H54 (cell line): ENCODE results near the gene STARD10.

Experiments used
- DNase-seq: peaks from one replicate; pipeline ENCODE4 v3.0.0; 2011; ENCODE audit warnings: low spot score, mixed read lengths; ENCODE audit not compliant: insufficient read length
- FAIRE-seq: peaks from 3 replicates; lab custom pipeline; 2011; peaks lifted over from hg19 to GRCh38; lab: Jason Lieb, UNC
- POLR2A ChIP-seq: IDR thresholded peaks from 2 replicates; pipeline ENCODE4 v1.6.1; 2011; ENCODE audit warnings: low read depth, mild to moderate bottlenecking, low read length

The STARD10 gene

DNA sequence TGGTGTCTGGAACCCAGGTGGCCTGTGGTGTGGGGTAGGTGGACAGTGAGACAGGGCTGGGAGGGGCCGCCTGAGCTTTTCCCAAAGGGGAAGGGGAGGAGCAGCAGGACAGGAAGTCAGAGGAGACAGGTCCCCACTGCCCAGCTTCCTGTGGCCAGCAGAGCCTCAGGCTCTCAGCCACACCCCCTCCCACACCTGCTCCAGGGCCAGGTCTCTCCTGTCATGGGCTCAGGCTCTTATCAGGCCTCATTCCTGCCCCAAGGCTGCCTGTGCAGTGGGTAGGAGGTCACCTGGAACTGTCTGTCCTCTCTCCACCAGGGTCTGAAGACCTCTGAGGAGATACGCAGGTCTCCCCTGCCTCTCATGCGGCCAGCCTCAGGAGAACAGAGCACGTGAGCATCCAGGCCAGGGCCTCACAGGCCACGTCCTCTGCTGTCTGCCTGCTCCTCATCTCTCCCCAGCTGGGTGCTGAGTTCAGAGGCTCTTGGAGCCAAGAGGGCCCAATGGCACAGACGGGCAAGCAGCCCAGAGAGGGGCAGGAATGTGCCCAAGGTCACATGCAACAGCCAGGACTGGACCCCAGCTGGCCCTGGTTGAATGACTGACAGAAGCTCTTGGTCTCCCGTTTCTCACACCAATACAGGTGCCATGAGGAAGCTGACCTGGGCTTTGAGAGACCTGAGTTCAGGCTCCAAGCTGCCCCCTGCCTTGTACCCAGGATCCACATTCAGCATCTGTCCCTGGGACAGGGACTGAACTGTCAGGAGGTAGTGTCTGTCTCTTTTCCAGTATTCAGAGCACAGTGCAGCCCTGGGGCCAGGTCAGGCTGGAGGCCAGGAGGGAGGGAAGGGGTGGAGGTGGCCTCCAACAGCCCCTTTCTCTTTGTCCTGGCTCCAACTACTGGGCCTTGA, 16.7 kb downstream of the STARD10 start:
- DNase-seq (no peak), FAIRE-seq (no peak)
- TF ChIP-seq POLR2A, result no peak

GRCh38 chr11:72776117-72776843, 17.6 kb downstream of the STARD10 start:
- no peak for DNase-seq
- no peak for FAIRE-seq
- no peak for TF ChIP-seq POLR2A

DNA sequence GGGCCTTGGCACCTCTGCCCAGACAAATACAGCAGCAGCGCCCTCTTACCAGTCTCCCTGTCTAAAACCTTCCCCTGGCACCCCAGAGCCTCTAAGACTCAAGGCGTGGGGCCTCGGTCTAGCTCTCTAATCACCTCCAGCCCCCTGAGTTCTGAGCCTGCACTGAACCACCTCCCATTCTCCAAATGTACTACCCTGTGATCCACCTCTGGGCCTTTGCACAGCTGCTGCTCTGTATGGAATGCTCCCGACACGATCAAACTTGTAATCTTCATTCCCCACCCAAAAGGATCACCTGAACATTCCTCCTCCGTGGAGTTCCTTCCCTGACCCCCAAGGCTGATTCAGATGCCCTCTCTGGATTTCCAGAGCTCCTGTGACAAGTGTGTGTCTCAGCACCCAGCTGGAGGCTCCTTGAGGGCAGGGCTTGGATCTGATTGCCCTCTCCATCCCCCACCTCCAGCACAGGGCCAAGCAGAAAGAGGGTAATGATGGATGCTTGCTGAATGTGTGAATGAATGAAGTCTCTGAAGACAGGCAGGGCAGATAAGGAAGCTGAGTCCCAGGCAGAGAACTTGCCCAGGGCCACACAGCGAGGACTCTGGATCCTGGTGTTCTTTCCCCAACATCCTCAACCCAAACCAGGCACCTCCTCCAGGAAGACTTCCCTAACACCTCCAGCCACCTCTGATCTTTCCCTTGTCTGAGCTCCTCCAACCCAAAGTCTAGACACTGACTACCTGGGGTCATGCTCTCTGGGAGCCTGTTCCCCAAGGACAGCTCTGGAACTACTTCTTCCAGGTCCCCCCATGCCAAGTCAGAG, 18.3 kb downstream of the STARD10 start:
- FAIRE-seq (no peak), DNase-seq (no peak)
- no peak for TF ChIP-seq POLR2A

DNA sequence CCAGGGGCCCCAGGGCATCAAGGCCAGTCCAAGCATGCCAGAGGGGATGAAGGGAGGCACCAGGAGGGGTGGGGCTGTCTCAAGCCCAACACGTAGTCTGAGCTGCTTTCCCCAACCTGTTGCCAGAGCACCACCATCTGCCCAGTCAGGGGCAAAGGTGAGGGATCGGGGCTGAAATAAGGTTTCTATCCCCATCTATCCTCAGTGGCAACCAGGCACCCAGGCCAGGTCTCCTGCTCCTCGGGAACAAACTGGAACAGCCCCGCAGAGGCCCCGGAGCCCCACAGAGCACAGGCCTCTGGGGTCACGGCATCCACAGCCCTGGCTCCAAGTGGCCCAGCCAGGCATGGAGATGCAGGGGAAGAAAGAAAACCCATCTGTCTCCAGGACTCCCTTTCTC, 19.3 kb downstream of the STARD10 start:
- no peak for DNase-seq

DNA sequence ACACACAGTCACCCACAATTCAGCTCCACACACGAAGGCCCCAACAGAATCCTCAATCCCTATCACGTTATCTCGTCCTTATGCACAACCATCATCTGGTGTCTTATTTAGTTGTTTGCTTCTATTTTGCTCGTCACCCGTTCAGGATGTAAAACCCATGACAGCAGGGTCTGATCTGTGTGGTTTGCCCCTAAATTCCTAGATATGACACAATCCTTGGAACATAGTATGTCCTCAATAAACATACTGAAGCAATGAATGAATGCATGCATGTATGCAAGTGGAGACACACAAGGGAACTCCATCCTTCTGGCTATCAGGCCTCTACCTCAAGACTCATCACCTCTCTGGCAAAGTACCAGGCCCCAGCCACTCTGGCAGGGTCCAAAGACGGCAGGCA, 20.2 kb downstream of the STARD10 start:
- no peak for FAIRE-seq
- no peak for DNase-seq
- no peak for TF ChIP-seq POLR2A

More for the DNA sequence above, 19.3 kb downstream of the STARD10 start:
- no peak for FAIRE-seq
- no peak for TF ChIP-seq POLR2A

- DNase-seq (peak; percentile 96), FAIRE-seq (peak; percentile 20)
- no peak for TF ChIP-seq POLR2A
Measured at GRCh38 chr11:72773291-72773690, 20.6 kb downstream of the STARD10 start.

- DNase-seq (no peak), FAIRE-seq (no peak)
- TF ChIP-seq POLR2A, result no peak
Measured at GRCh38 chr11:72772059-72772458, 21.8 kb downstream of the STARD10 start.

DNA sequence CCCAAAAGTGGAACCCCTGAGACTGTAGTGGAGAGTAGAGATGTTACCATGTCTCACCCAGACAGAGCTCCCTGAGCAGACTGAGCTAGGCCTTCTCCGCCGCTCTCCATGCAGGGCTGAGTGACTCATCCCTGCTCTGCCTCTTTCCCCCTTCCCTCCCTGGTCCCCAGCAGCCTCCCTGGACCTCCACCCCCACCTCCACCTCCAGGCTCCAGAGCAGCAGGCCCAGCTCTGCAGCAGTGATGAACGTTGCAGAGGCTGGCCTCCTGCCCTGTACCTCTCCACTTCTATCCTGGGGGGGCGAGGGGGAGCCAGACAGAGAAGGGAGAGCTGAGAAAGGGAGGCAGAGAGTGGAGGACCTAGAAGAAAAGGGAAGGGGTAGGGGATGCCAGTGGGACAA, 22.3 kb downstream of the STARD10 start:
- TF ChIP-seq POLR2A, result no peak
- peak; percentile 72 for DNase-seq

DNA sequence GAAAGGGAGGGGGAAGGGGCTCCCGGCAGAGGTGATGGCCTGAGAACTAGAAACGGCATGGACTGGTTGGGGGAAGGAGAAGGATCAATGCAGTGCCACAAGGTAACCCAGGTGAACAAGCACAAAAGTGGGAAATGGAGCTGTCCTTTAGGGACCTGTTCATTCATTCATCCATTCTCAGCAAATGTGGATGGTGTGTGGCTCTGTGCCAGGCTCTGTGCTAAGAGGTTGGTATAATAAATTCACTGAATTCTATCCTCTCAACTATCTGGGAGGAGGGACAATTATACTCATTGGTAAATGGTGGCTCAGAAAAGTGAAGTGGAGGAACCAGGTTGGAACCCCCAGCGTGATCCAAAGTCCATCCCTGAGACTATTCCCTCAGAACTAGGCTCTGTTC, 23.0 kb downstream of the STARD10 start:
- TF ChIP-seq POLR2A, result no peak
- DNase-seq (no peak), FAIRE-seq (no peak)

More for the DNA sequence above, 22.3 kb downstream of the STARD10 start:
- FAIRE-seq, result peak; percentile 53

DNA sequence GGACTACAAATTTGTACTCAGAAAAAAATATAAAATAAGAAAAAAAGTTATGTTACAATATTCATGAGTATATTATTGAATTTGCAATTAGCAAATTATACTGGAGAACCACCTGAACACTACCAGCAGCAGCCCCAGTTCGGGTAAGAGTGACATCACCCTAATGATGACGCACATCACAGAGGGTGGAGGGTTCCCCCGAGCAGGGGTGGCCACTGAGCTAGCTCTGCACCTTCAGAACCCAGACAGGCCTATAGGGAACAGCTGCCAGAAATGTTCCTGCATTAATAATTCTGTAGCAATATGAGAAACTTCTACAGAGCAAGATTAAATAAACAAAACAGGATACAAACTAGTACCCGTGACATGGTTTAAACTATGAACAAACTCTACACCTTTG, 24.2 kb downstream of the STARD10 start:
- no peak for TF ChIP-seq POLR2A
- DNase-seq (no peak), FAIRE-seq (no peak)

- no peak for TF ChIP-seq POLR2A
- FAIRE-seq (no peak), DNase-seq (no peak)
Measured at GRCh38 chr11:72768581-72768980, 25.3 kb downstream of the STARD10 start.

GRCh38 chr11:72767203-72768062, 26.4 kb downstream of the STARD10 start:
- DNase-seq (no peak), FAIRE-seq (no peak)
- no peak for TF ChIP-seq POLR2A

DNA sequence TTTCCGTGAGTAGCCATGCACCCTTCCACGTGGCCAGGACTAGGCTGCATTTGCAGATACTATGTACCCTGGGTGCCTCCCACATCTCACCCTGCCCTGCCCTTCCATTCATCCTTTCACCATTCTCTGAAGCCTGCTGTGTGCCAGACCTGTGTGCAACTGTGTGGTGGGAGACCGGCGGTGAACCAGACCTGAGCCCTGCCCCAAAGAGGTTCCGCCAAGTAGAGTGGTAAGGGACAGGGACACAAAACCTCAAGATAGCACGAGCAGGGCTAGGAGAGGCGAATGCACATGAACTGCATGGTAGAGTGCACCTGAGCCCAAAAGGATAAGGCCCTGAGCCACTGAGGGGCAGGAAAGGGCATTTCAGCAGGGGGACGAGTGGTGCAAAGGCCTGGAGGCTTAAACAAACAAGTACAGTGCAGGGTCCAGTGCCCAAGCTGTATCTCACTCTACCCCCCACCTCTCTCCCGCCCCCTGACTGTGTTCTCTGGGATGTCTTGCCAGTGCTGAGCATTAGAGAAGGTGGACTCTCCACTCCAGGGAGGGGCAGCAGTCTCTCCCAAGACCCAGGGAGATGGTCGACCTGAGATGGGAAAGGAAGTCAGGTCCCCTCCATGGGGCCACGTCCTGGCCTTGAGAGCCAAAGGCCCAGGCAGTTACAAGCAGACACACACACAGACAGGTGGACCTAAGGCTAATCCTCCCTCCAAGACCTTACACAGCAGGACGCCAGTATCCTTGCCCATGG, 27.5 kb downstream of the STARD10 start:
- no peak for TF ChIP-seq POLR2A
- no peak for DNase-seq
- FAIRE-seq, result no peak
